ENCODE results near the gene PCMTD2. TPM values are rescaled to one million over a fixed set of nuclear protein-coding genes. Genes with fewer than 3 reads are reported as not detected.

Gene PCMTD2
- total and polyA plus RNA-seq, 2 of the 13 experiments (the other 11 are each of a cell fraction or from before 2014, with no cell fraction given): 47.0 to 76.9 TPM

GRCh38 chr20:64258071-64258823 is 2.7 kb downstream of the PCMTD2 start:
- 97% methylated on average over 9 of the region's 9 CpGs for WGBS (ENCODE audit: low lambda C conversion rate)
- peaks cover 30% of the 10 kb centered on the region for H3K79me2 ChIP-seq (ENCODE audit: insufficient read depth, low read length)
- H3K4me1 ChIP-seq (ENCODE audit: insufficient read depth, low read length): peaks cover 55% of the 10 kb centered on the region
- POLR2A ChIA-PET: interaction anchor here (7.3 kb wide), 1 partner anchor 17 kb away, joined by 157 read pairs; no protein-coding TSS in a partner anchor
- in situ Hi-C loops (cut with HindIII; ENCODE audit: extremely low pct_ligation_motif_present, low pct_unique_long_range_greater_than_20kb): no loop called here
- no peaks in the 10 kb centered on the region for H3K9me3 ChIP-seq (ENCODE audit: low read length)
- no peak overlapping the region for H3K9ac ChIP-seq (ENCODE audit: insufficient read depth, low read depth, low read length)
- TF ChIP-seq ZNF713 (CRISPR knock-in tag; IDR thresholded peaks at IDR 0.05) (no peak), IRF9 (CRISPR knock-in tag; IDR thresholded peaks at IDR 0.05; ENCODE audit: borderline replicate concordance) (no peak), DZIP1 (CRISPR knock-in tag; IDR thresholded peaks at IDR 0.05) (no peak), SNAPC2 (CRISPR knock-in tag; IDR thresholded peaks at IDR 0.05) (no peak), ZNF17 (CRISPR knock-in tag; IDR thresholded peaks at IDR 0.05) (no peak), ESRRA (CRISPR knock-in tag; IDR thresholded peaks at IDR 0.05; ENCODE audit: low read depth) (no peak), ZMYM2 (CRISPR knock-in tag; IDR thresholded peaks at IDR 0.05) (no peak), ZNF235 (CRISPR knock-in tag; IDR thresholded peaks at IDR 0.05; ENCODE audit: borderline replicate concordance) (no peak), SRY (CRISPR knock-in tag; IDR thresholded peaks at IDR 0.05) (no peak), ZSCAN25 (CRISPR knock-in tag; IDR thresholded peaks at IDR 0.05) (no peak), WIZ (CRISPR knock-in tag; IDR thresholded peaks at IDR 0.05) (no peak), MZF1 (CRISPR knock-in tag; IDR thresholded peaks at IDR 0.05; ENCODE audit: borderline replicate concordance) (no peak), EED (CRISPR knock-in tag; IDR thresholded peaks at IDR 0.05) (no peak), ZNF776 (CRISPR knock-in tag; IDR thresholded peaks at IDR 0.05) (no peak)
- TF ChIP-seq, protein P1, sequence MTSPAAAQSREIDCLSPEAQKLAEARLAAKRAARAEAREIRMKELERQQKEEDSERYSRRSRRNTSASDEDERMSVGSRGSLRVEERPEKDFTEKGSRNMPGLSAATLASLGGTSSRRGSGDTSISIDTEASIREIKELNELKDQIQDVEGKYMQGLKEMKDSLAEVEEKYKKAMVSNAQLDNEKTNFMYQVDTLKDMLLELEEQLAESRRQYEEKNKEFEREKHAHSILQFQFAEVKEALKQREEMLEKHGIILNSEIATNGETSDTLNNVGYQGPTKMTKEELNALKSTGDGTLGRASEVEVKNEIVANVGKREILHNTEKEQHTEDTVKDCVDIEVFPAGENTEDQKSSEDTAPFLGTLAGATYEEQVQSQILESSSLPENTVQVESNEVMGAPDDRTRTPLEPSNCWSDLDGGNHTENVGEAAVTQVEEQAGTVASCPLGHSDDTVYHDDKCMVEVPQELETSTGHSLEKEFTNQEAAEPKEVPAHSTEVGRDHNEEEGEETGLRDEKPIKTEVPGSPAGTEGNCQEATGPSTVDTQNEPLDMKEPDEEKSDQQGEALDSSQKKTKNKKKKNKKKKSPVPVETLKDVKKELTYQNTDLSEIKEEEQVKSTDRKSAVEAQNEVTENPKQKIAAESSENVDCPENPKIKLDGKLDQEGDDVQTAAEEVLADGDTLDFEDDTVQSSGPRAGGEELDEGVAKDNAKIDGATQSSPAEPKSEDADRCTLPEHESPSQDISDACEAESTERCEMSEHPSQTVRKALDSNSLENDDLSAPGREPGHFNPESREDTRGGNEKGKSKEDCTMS (CRISPR knock-in tag; conservative IDR thresholded peaks at IDR 0.05): no peak
- no peaks in the 10 kb centered on the region for H4K20me1 ChIP-seq (ENCODE audit: insufficient read depth, low read length)
- CTCF ChIA-PET (ENCODE audit: low intra/inter-chr PET ratio, low total read pairs): no interaction called here
- H3K4me3 ChIP-seq (replicated peaks in 1 of 3; ENCODE audit: insufficient read depth in 1 of 3, low read depth in 2 of 3, low read length in 3 of 3): no peak overlapping the region
- no peak for DNase-seq (ENCODE audit: low spot score)
- H2AFZ ChIP-seq (ENCODE audit: low read length): no peak overlapping the region
- H3K4me2 ChIP-seq (ENCODE audit: low read depth, low read length): no peak overlapping the region; the same call in 1 of the 2 replicates
- intact Hi-C loops (cut with micrococcal nuclease; ENCODE audit: unreplicated experiment): no loop called here
- no peak overlapping the region for H3K27ac ChIP-seq (ENCODE audit: extremely low read length, insufficient read depth, low read length)
- no TSS peak for BruUV-seq (replicated peaks)
- no peaks in the 10 kb centered on the region; a peak in 1 of 5 replicates for H3K27me3 ChIP-seq (ENCODE audit: control insufficient read depth in 1 of 2, insufficient read depth in 2 of 2, low read length in 2 of 2)
- no peak for FAIRE-seq
- no peak for ATAC-seq
- H3K36me3 ChIP-seq (replicated peaks in 1 of 2; ENCODE audit: control insufficient read depth in 1 of 2, insufficient read depth in 2 of 2, low read length in 2 of 2): peaks cover 16 to 31% of the 10 kb centered on the region in 2 experiments; a peak in 4 of 5 replicates
